Lower lobe of right lung (tissue), 2 donors: ENCODE results near the gene PDE6D. TPM values are rescaled to one million over a fixed set of nuclear protein-coding genes. Genes with fewer than 3 reads are reported as not detected.
A peak's percentile ranks its signal among the peaks of the same experiment; 100 is the strongest.

Source experiments
- ATAC-seq, 2 donors: fragments of 200-7000 bp; cut with Tn5 transposase; one replicate each; pipeline ENCODE4 v1.9.1; 2020 to 2022; ENCODE audit warnings: mild to moderate bottlenecking in 2 of 2, moderate library complexity in 2 of 2
- DNase-seq: peaks from one replicate; pipeline ENCODE4 v3.0.0-alpha.2; 2020
- H3K27ac ChIP-seq: fragments of 200-600 bp; one replicate; pipeline ENCODE4 v1.8.0; 2022
- H3K27me3 ChIP-seq: fragments of 200-600 bp; one replicate; pipeline ENCODE4 v1.8.0; 2022; ENCODE audit warnings: low read depth
- H3K36me3 ChIP-seq: fragments of 200-600 bp; one replicate; pipeline ENCODE4 v1.8.0; 2022; ENCODE audit warnings: mild to moderate bottlenecking
- H3K4me1 ChIP-seq: fragments of 200-600 bp; one replicate; pipeline ENCODE4 v1.8.0; 2022
- H3K4me3 ChIP-seq: fragments of 200-600 bp; one replicate; pipeline ENCODE4 v1.8.0; 2022; ENCODE audit warnings: mild to moderate bottlenecking
- H3K9me3 ChIP-seq: fragments of 200-600 bp; one replicate; pipeline ENCODE4 v1.8.0; 2022
- CTCF ChIP-seq: fragments of 200-600 bp; IDR thresholded peaks from one replicate; pipeline ENCODE4 v1.8.0; 2022; ENCODE audit warnings: antibody characterized with exemption, mild to moderate bottlenecking
- intact Hi-C: fragments of 100-400 bp; cut with DNase I; formaldehyde crosslinking; loops from one replicate; pipeline ENCODE4 v1.11.0; 2022
- total RNA-seq: library from RNA; stranded (reverse); fragmentation: NEBNext Ultra II Directional; extraction: Animal tissue kit (Norgen Biotek cat#: 25700); gene quantifications from one replicate; pipeline ENCODE4 v1.2.1, GENCODE V29; 2021
- donor health status: DM: no; HTN: yes; CAD: no; lungs with severe emphysema.

PDE6D gene
- total RNA-seq, 1 donor from 2014 or later: 18.5 TPM

- peak overlapping the region; percentile 99 for H3K4me3 ChIP-seq
- intact Hi-C loops: no loop called here
- H3K27ac ChIP-seq: peak overlapping the region; percentile 100
- no peak for TF ChIP-seq CTCF
- DNase-seq (peak; percentile 42), ATAC-seq (no peak)
- peaks cover 32% of the 10 kb centered on the region for H3K36me3 ChIP-seq
- H3K4me1 ChIP-seq: peaks cover 32% of the 10 kb centered on the region
- no peaks in the 10 kb centered on the region for H3K9me3 ChIP-seq
- no peaks in the 10 kb centered on the region for H3K27me3 ChIP-seq
These were observed 69.2 kb downstream of the PDE6D start for GRCh38 chr2:231711677-231712450.

- H3K27me3 ChIP-seq: no peaks in the 10 kb centered on the region
- DNase-seq (peak; percentile 64), ATAC-seq (no peak)
- H3K4me1 ChIP-seq: peaks cover 32% of the 10 kb centered on the region
- intact Hi-C loops: no loop called here
- peaks cover 32% of the 10 kb centered on the region for H3K36me3 ChIP-seq
- no peak for TF ChIP-seq CTCF
- H3K4me3 ChIP-seq: peak overlapping the region; percentile 99
- H3K9me3 ChIP-seq: no peaks in the 10 kb centered on the region
- peak overlapping the region; percentile 100 for H3K27ac ChIP-seq
These were observed 70.0 kb downstream of the PDE6D start for GRCh38 chr2:231710799-231711676.

- peak; percentile 89 for DNase-seq
- peak overlapping the region; percentile 99 for H3K4me3 ChIP-seq
- peak; percentile 45 to 62 for ATAC-seq
- peaks cover 40% of the 10 kb centered on the region for H3K4me1 ChIP-seq
- peak overlapping the region; percentile 100 for H3K27ac ChIP-seq
- TF ChIP-seq CTCF: peak; percentile 71
- no peaks in the 10 kb centered on the region for H3K27me3 ChIP-seq
- intact Hi-C loops: no loop called here
- H3K9me3 ChIP-seq: no peaks in the 10 kb centered on the region
- peaks cover 32% of the 10 kb centered on the region for H3K36me3 ChIP-seq
These were observed 70.9 kb downstream of the PDE6D start for GRCh38 chr2:231709981-231710798.

GRCh38 chr2:231709636-231709980, 71.5 kb downstream of the PDE6D start:
- no peaks in the 10 kb centered on the region for H3K27me3 ChIP-seq
- peak overlapping the region; percentile 99 for H3K4me3 ChIP-seq
- DNase-seq: peak; percentile 80
- ATAC-seq: peak in 1 of 2 donors; percentile 0
- intact Hi-C loops: no loop called here
- no peak for TF ChIP-seq CTCF
- peaks cover 32% of the 10 kb centered on the region for H3K36me3 ChIP-seq
- peak overlapping the region; percentile 100 for H3K27ac ChIP-seq
- H3K4me1 ChIP-seq: peaks cover 43% of the 10 kb centered on the region
- H3K9me3 ChIP-seq: no peaks in the 10 kb centered on the region
